WTC11 (cell line): ENCODE data around the gene CACNA2D1.

Experiments
- CTCF ChIP-seq: fragments of 200-600 bp; IDR thresholded peaks from 2 replicates; pipeline ENCODE4 v1.8.0; 2022; ENCODE audit warnings: antibody characterized with exemption
- TEAD4 ChIP-seq: sonication (generic); formaldehyde crosslinking; IDR thresholded peaks from 2 replicates; pipeline ENCODE4 v1.8.0; 2022; ENCODE audit warnings: mild to moderate bottlenecking, missing genetic modification reagents

GRCh38 chr7:82467020-82467419, 23.4 kb upstream of the CACNA2D1 start:
- no peak for TF ChIP-seq CTCF
- TF ChIP-seq TEAD4 (CRISPR knock-in tag): no peak
